Adipocyte (in vitro differentiated cells): ENCODE results near the gene MICU1.
"Not testable (repeated sequence)": the region's sequence is repeated elsewhere in the genome, so short reads cannot be mapped to it uniquely, and the experiment has no call there.

Experiments
- DNase-seq: peaks from one replicate; pipeline ENCODE4 v3.0.0-alpha.2; 2015; ENCODE audit warnings: low read depth
- H3K27me3 ChIP-seq: replicated peaks from 2 replicates; pipeline ENCODE4 v1.7.0; 2013; ENCODE audit warnings: mild to moderate bottlenecking, low read length, moderate library complexity; ENCODE audit not compliant: control insufficient read depth, insufficient read depth
- H3K36me3 ChIP-seq: 2 replicates; pipeline ENCODE4 v1.7.0; 2013; ENCODE audit warnings: low read length, mild to moderate bottlenecking, moderate library complexity; ENCODE audit not compliant: control insufficient read depth, insufficient read depth, severe bottlenecking
- H3K4me1 ChIP-seq: 2 replicates; pipeline ENCODE4 v1.7.0; 2013; ENCODE audit warnings: mild to moderate bottlenecking, low read length, moderate library complexity; ENCODE audit not compliant: control insufficient read depth, insufficient read depth
- H3K4me3 ChIP-seq: 2 replicates; pipeline ENCODE4 v1.7.0; 2013; ENCODE audit warnings: mild to moderate bottlenecking, low read length, moderate library complexity
- H3K9ac ChIP-seq: 2 replicates; pipeline ENCODE4 v1.7.0; 2013; ENCODE audit warnings: mild to moderate bottlenecking, low read length, moderate library complexity
- H3K9me3 ChIP-seq: 2 replicates; pipeline ENCODE4 v1.7.0; 2013; ENCODE audit warnings: mild to moderate bottlenecking, low read length, moderate library complexity; ENCODE audit not compliant: control insufficient read depth

Gene MICU1

DNA sequence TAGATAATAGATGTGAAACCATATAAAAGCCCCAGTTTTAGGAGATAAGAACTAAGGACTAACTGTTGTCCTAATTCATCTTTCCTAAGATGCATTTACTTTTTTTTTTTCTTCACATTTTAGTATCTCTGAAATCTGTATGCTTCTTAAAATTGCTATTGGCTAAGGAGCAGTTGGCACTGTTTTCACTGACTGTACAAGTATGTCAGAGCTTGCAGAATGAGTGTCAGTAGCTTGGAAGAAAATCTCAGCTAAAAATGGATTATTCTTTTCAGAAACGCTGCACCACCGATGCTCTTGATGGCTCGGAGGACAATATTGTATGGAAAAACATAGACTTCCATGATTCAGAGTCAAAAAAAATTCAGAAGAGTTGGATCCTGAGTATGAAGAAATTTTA, 180.0 kb downstream of the MICU1 start:
- H3K9ac ChIP-seq = no peak overlapping the region
- DNase-seq = no peak
- no peaks in the 10 kb centered on the region for H3K36me3 ChIP-seq
- H3K4me1 ChIP-seq = no peaks in the 10 kb centered on the region
- H3K9me3 ChIP-seq = no peaks in the 10 kb centered on the region
- no peak overlapping the region for H3K4me3 ChIP-seq
- H3K27me3 ChIP-seq = no peaks in the 10 kb centered on the region

DNA sequence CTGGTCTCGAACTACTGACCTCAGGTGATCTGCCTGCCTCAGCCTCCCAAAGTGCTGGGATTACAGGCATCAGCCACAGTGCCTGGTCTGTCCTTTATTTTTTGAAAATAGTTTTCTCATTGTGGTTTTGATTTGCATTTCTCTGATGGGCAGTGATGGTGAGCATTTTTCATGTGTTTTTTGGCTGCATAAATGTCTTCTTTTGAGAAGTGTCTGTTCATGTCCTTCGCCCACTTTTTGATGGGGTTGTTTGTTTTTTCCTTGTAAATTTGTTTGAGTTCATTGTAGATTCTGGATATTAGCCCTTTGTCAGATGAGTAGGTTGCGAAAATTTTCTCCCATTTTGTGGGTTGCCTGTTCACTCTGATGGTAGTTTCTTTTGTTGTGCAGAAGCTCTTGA, 182.9 kb downstream of the MICU1 start:
- not testable (repeated sequence) for H3K9me3 ChIP-seq, H3K4me1 ChIP-seq, H3K4me3 ChIP-seq, DNase-seq, H3K9ac ChIP-seq, H3K27me3 ChIP-seq, H3K36me3 ChIP-seq

DNA sequence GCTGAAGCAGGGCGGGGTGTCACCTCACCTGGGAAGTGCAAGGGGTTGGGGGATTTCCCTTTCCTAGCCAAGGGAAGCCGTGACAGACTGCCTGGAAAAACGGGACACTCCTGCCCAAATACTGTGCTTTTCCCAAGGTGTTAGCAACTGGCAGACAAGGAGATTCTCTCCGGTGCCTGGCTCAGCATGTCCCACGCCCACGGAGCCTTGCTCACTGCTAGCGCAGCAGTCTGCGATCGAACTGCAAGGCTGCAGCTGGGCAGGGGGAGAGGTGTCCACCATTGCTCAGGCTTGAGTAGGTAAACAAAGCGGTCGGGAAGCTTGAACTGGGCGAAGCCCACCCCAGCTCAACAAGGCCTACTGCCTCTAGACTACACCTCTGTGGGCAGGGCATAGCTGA, 190.3 kb downstream of the MICU1 start:
- no peak overlapping the region for H3K4me3 ChIP-seq
- no peaks in the 10 kb centered on the region for H3K9me3 ChIP-seq
- H3K4me1 ChIP-seq = no peaks in the 10 kb centered on the region
- DNase-seq = no peak
- no peaks in the 10 kb centered on the region for H3K27me3 ChIP-seq
- no peaks in the 10 kb centered on the region for H3K36me3 ChIP-seq
- no peak overlapping the region for H3K9ac ChIP-seq

DNA sequence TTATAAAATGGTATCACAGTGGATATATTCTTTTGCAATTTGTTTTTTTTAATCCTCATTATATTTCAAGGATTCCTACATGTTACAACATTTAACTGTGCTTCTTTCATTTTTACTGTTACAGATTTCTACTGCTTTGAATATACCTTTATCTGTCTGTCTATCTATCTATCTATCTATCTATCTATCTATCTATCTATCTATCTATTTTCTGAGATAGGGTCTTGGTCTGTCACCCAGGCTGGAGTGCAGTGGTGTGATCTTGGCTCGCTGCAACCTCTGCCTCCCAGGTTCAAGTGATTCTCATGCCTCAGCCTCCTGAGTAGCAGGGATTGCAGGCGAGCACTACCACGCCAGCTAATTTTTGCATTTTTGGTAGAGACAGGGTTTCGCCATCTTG, 194.9 kb downstream of the MICU1 start:
- H3K9me3 ChIP-seq, DNase-seq, H3K9ac ChIP-seq, H3K4me1 ChIP-seq, H3K27me3 ChIP-seq, H3K4me3 ChIP-seq, H3K36me3 ChIP-seq: not testable (repeated sequence)

DNA sequence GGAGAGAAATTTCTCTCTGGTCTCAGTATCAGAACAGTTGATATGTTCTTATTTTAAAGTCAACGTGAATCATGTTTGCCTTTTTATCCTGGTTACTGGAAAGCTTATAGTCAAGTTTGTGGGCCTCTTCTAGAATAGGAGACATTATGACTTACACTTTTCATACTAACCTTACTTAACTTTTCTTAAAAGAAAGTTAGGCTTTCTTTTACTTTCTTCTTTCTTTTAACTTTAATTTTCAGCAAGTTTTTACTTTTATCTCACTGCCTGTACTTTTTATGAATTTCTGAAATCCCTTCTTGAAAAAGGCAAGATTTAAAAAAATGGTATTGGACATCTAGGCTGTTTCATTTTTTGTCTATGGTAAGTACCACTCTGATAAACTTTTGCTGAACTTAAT, 195.9 kb downstream of the MICU1 start:
- H3K36me3 ChIP-seq = no peaks in the 10 kb centered on the region
- no peaks in the 10 kb centered on the region for H3K27me3 ChIP-seq
- no peaks in the 10 kb centered on the region for H3K4me1 ChIP-seq
- H3K4me3 ChIP-seq = no peak overlapping the region
- no peaks in the 10 kb centered on the region for H3K9me3 ChIP-seq
- no peak for DNase-seq
- no peak overlapping the region for H3K9ac ChIP-seq

DNA sequence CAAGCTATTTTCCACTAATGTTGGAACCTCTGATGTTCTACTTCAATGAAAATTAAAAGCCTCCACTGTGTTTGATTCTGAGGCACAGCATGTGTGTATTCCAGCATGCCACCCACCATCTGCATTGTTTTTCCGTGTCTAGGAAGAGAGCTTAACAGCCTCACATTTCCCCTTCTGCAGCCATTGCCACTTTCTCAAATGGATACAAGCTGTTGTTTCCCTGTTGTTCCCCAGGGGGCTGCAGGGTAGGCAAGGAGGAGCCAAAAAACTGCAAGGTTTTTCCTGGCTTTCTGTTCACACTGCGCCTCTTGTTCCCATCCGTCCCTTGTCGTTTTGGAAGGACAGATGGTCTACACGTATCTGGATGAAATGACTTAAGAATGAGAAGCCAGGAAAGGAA, 198.9 kb downstream of the MICU1 start:
- Histone ChIP-seq H3K36me3 (peaks cover 5% of the 10 kb centered on the region), H3K27me3 (no peaks in the 10 kb centered on the region), H3K4me1 (no peaks in the 10 kb centered on the region), H3K9ac (no peak overlapping the region), H3K9me3 (no peaks in the 10 kb centered on the region), H3K4me3 (no peak overlapping the region)
- no peak for DNase-seq

DNA sequence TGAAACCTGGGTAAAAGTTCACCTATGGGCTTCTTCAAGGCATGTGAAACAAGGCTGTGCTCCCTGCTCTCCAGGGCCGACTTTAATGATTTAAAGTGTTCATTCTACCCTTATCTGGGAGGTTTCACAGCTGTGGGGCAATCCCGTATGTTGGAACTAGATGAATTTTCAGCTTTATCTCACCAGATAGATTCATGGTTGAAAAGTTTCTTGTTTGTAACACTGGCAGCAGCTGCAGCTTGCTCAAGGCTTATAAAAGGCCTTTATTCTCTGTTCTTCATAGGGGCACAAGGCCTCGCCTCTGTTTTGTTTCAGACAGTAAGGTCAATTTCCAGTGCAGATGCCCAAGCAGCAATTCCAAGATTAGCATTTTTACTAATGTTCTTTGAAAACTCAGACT, 200.7 kb downstream of the MICU1 start:
- Histone ChIP-seq H3K27me3 (no peaks in the 10 kb centered on the region), H3K9ac (peak overlapping the region; percentile 35), H3K4me3 (no peak overlapping the region), H3K9me3 (no peaks in the 10 kb centered on the region), H3K36me3 (peaks cover 17% of the 10 kb centered on the region), H3K4me1 (no peaks in the 10 kb centered on the region)
- DNase-seq = no peak

DNA sequence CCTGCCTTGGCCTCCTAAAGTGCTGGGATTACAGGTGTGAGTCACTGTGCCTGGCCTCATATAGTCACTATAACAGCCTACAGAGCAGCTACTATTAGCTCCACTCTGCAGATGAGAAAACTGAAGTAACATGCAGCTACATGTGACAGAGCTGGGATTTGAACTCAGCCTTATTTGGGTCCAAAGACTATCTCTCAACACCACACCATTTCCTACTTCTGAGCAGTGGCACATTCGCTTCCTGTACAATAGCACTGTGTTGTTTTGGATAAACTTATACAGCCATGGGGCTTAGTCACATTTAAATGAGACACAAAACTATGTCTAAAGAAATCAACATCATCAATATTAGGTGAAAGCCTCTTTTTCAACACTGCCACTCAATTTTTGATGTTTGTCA, 201.3 kb downstream of the MICU1 start:
- H3K4me1 ChIP-seq = no peaks in the 10 kb centered on the region
- DNase-seq = no peak

DNA sequence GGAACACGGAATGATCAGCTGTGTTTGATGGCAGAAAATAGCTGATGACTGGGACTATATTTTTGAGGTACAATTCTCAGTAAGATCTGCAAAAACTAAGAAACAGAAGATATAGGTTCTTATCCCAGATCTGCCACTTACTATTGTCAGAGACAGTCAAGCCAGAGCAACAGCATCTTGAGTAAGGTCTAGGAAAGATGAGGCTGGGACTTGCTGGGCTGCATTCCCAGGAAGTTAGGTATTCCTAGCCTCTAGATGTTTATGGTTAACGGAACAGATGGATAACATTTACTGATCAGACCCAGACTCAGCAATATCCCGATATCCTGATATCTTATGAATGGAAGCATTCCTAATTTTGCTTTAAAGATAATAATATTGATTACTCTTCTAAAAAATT, 202.5 kb downstream of the MICU1 start:
- no peak for DNase-seq
- Histone ChIP-seq H3K4me1 (no peaks in the 10 kb centered on the region), H3K4me3 (no peak overlapping the region), H3K36me3 (peaks cover 17% of the 10 kb centered on the region), H3K27me3 (no peaks in the 10 kb centered on the region), H3K9me3 (no peaks in the 10 kb centered on the region), H3K9ac (no peak overlapping the region)

More for the DNA sequence above, 201.3 kb downstream of the MICU1 start:
- Histone ChIP-seq H3K27me3 (no peaks in the 10 kb centered on the region), H3K9me3 (no peaks in the 10 kb centered on the region), H3K4me3 (no peak overlapping the region), H3K36me3 (peaks cover 17% of the 10 kb centered on the region), H3K9ac (no peak overlapping the region)

DNA sequence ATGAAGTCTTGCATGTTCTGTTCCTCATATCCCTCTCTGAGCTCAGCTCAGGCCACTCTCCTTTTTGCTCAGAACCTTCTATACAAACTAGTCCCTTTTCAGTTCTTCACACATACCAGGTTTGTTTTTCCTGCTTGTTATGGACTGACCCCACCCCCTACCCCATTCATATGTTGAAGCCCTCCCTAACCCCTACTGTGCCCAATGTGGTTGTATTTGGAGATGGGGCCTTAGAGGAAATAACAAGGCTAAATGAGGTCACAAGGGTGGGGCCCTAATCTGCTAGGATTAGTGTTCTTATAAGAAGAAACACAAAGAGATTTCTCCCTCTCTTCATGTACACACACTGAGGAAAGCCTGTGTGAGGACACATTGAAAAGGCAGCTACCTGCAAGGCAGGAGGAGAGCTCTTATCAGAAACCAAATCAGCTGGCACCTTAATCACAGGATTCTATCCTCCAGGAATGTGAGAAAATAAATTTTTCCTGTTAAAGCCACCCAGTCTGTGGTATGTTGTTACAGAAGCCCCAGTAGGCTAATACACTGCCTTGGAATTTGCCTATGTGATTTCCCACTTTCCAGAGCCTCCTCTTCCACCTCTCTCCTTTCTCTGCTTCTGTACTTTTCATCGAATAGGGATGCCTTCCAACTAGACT, 203.9 kb downstream of the MICU1 start:
- no peak for DNase-seq
- Histone ChIP-seq H3K9me3 (no peaks in the 10 kb centered on the region), H3K4me3 (no peak overlapping the region), H3K4me1 (no peaks in the 10 kb centered on the region), H3K9ac (no peak overlapping the region), H3K27me3 (no peaks in the 10 kb centered on the region), H3K36me3 (peaks cover 17% of the 10 kb centered on the region)

DNA sequence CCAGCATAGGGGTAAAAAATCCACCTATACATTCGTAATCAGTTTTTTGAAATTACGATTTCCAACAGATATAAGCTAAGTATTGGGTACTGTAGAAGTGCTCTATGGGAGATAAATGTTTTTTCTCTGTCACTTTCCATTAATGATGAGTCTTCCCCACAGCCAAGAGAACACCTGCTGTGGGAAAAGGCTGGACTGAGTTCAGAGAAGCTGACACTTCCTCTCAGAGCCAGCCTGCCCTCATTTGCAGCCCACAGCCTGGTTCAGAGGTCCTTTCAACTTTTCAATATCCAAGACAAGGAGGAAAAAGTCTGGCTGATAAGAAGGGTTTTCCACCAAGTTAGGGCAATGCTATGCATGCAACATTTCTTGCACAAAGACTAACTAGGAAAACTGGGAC, 206.6 kb downstream of the MICU1 start:
- Histone ChIP-seq H3K36me3 (peaks cover 17% of the 10 kb centered on the region), H3K9ac (no peak overlapping the region), H3K9me3 (no peaks in the 10 kb centered on the region), H3K4me3 (no peak overlapping the region), H3K27me3 (no peaks in the 10 kb centered on the region), H3K4me1 (no peaks in the 10 kb centered on the region)
- DNase-seq = no peak

DNA sequence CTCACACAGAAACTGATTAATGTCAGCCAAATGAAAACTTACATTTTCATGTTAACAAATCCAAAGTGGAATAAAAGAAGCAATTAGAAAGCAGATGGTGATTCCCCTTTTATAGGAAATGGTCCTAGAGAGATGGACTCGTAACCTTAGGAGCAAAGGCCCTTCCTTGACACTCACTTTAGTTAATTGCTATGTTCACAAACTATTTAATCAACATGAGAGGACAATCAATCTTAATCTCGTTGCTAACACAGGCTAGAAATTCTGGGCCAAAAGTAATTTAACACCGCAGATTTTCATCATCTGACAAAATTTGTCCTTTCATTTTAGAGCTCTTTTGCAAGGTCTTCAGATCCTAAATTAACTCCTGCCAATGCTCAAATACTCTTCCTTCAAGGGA, 207.2 kb downstream of the MICU1 start:
- H3K36me3 ChIP-seq = peaks cover 17% of the 10 kb centered on the region
- peaks cover 4% of the 10 kb centered on the region for H3K9me3 ChIP-seq
- no peaks in the 10 kb centered on the region for H3K27me3 ChIP-seq
- no peak overlapping the region for H3K9ac ChIP-seq
- H3K4me1 ChIP-seq = no peaks in the 10 kb centered on the region
- no peak for DNase-seq
- H3K4me3 ChIP-seq = no peak overlapping the region
